ENCODE measurements around the gene ARNT2. TPM values are rescaled to one million over a fixed set of nuclear protein-coding genes. Genes with fewer than 3 reads are reported as not detected.

ARNT2 gene
- total and polyA plus RNA-seq, 2 of the 13 experiments (the other 11 are each of a cell fraction or from before 2014, with no cell fraction given) = 0.69 to 1.7 TPM

GRCh38 chr15:80588801-80589200, 184.6 kb downstream of the ARNT2 start:
- ChIA-PET CTCF (ENCODE audit: low intra/inter-chr PET ratio, low total read pairs) (no interaction called here), POLR2A (no interaction called here)
- DNase-seq (ENCODE audit: low spot score) (peak; percentile 51), FAIRE-seq (no peak), ATAC-seq (no peak)
- H2AFZ ChIP-seq (ENCODE audit: low read length) = no peak overlapping the region
- peaks cover 14% of the 10 kb centered on the region for H3K4me1 ChIP-seq (ENCODE audit: insufficient read depth, low read length)
- BruUV-seq (replicated peaks) = no TSS peak
- no peak overlapping the region for H3K4me2 ChIP-seq (ENCODE audit: low read depth, low read length)
- peak; percentile 62 for TF ChIP-seq BHLHE40 (IDR thresholded peaks at IDR 0.05; ENCODE audit: low read length)
- TF ChIP-seq, protein P1, sequence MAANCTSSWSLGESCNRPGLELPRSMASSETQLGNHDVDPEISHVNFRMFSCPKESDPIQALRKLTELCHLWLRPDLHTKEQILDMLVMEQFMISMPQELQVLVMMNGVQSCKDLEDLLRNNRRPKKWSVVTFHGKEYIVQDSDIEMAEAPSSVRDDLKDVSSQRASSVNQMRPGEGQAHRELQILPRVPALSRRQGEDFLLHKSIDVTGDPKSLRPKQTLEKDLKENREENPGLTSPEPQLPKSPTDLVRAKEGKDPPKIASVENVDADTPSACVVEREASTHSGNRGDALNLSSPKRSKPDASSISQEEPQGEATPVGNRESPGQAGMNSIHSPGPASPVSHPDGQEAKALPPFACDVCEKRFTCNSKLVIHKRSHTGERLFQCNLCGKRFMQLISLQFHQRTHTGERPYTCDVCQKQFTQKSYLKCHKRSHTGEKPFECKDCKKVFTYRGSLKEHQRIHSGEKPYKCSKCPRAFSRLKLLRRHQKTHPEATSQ (CRISPR knock-in tag; IDR thresholded peaks at IDR 0.05; ENCODE audit: borderline replicate concordance) = no peak
- peak; percentile 66 for TF ChIP-seq FOSL2 (CRISPR knock-in tag; IDR thresholded peaks at IDR 0.05)
- H3K4me3 ChIP-seq (replicated peaks in 1 of 3; ENCODE audit: insufficient read depth in 1 of 3, low read depth in 2 of 3, low read length in 3 of 3) = no peak overlapping the region
- no peaks in the 10 kb centered on the region for H3K36me3 ChIP-seq (replicated peaks in 1 of 2; ENCODE audit: control insufficient read depth in 1 of 2, insufficient read depth in 2 of 2, low read length in 2 of 2)
- no peak overlapping the region for H3K9ac ChIP-seq (ENCODE audit: insufficient read depth, low read depth, low read length)
- no peaks in the 10 kb centered on the region for H4K20me1 ChIP-seq (ENCODE audit: insufficient read depth, low read length)
- no peaks in the 10 kb centered on the region for H3K79me2 ChIP-seq (ENCODE audit: insufficient read depth, low read length)
- WGBS (ENCODE audit: low lambda C conversion rate) = 20% methylated on average over 6 of the region's 6 CpGs
- no peaks in the 10 kb centered on the region for H3K9me3 ChIP-seq (ENCODE audit: low read length)
- in situ Hi-C loops (cut with HindIII; ENCODE audit: extremely low pct_ligation_motif_present, low pct_unique_long_range_greater_than_20kb) (no loop called here), intact Hi-C loops (cut with micrococcal nuclease; ENCODE audit: unreplicated experiment) (no loop called here)
- no peaks in the 10 kb centered on the region for H3K27me3 ChIP-seq (ENCODE audit: control insufficient read depth in 1 of 2, insufficient read depth in 2 of 2, low read length in 2 of 2)
- H3K27ac ChIP-seq (ENCODE audit: extremely low read length, insufficient read depth, low read length) = no peak overlapping the region

- H3K4me3 ChIP-seq (replicated peaks in 1 of 3; ENCODE audit: insufficient read depth in 1 of 3, low read depth in 2 of 3, low read length in 3 of 3) = no peak overlapping the region
- in situ Hi-C loops (cut with HindIII; ENCODE audit: extremely low pct_ligation_motif_present, low pct_unique_long_range_greater_than_20kb) (no loop called here), intact Hi-C loops (cut with micrococcal nuclease; ENCODE audit: unreplicated experiment) (no loop called here)
- POLR2A ChIA-PET = no interaction called here
- peaks cover 12% of the 10 kb centered on the region for H3K4me1 ChIP-seq (ENCODE audit: insufficient read depth, low read length)
- FAIRE-seq = no peak
- no peaks in the 10 kb centered on the region for H3K79me2 ChIP-seq (ENCODE audit: insufficient read depth, low read length)
- H3K27ac ChIP-seq (ENCODE audit: extremely low read length, insufficient read depth, low read length) = no peak overlapping the region
- CTCF ChIA-PET (ENCODE audit: low intra/inter-chr PET ratio, low total read pairs) = no interaction called here
- no peaks in the 10 kb centered on the region for H3K9me3 ChIP-seq (ENCODE audit: low read length)
- no peak overlapping the region for H3K4me2 ChIP-seq (ENCODE audit: low read depth, low read length)
- no peak for ATAC-seq
- DNase-seq (ENCODE audit: low spot score) = no peak
- H3K36me3 ChIP-seq (replicated peaks in 1 of 2; ENCODE audit: control insufficient read depth in 1 of 2, insufficient read depth in 2 of 2, low read length in 2 of 2) = no peaks in the 10 kb centered on the region
- H3K27me3 ChIP-seq (ENCODE audit: control insufficient read depth in 1 of 2, insufficient read depth in 2 of 2, low read length in 2 of 2) = no peaks in the 10 kb centered on the region
- no TSS peak for BruUV-seq (replicated peaks)
- H3K9ac ChIP-seq (ENCODE audit: insufficient read depth, low read depth, low read length) = no peak overlapping the region
- no peak overlapping the region for H2AFZ ChIP-seq (ENCODE audit: low read length)
- no peaks in the 10 kb centered on the region for H4K20me1 ChIP-seq (ENCODE audit: insufficient read depth, low read length)
- WGBS (ENCODE audit: low lambda C conversion rate) = 82% methylated on average over 4 of the region's 7 CpGs
- TF ChIP-seq ZNF274 (CRISPR knock-in tag; IDR thresholded peaks at IDR 0.05) = no peak
- TF ChIP-seq KLF16 (CRISPR knock-in tag; IDR thresholded peaks at IDR 0.05) = no peak
- no peak for TF ChIP-seq ZFP36 (IDR thresholded peaks at IDR 0.05; ENCODE audit: borderline replicate concordance, low read depth, low read length, partially characterized antibody)
- TF ChIP-seq, protein P2, sequence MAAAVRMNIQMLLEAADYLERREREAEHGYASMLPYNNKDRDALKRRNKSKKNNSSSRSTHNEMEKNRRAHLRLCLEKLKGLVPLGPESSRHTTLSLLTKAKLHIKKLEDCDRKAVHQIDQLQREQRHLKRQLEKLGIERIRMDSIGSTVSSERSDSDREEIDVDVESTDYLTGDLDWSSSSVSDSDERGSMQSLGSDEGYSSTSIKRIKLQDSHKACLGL (CRISPR knock-in tag; IDR thresholded peaks at IDR 0.05) = no peak
- no peak for TF ChIP-seq ZSCAN25 (CRISPR knock-in tag; IDR thresholded peaks at IDR 0.05)
- TF ChIP-seq ZNF598 (CRISPR knock-in tag; IDR thresholded peaks at IDR 0.05; ENCODE audit: borderline replicate concordance) = no peak
- TF ChIP-seq PBX3 (CRISPR knock-in tag; IDR thresholded peaks at IDR 0.05; ENCODE audit: borderline replicate concordance) = no peak
- TF ChIP-seq, protein P3, sequence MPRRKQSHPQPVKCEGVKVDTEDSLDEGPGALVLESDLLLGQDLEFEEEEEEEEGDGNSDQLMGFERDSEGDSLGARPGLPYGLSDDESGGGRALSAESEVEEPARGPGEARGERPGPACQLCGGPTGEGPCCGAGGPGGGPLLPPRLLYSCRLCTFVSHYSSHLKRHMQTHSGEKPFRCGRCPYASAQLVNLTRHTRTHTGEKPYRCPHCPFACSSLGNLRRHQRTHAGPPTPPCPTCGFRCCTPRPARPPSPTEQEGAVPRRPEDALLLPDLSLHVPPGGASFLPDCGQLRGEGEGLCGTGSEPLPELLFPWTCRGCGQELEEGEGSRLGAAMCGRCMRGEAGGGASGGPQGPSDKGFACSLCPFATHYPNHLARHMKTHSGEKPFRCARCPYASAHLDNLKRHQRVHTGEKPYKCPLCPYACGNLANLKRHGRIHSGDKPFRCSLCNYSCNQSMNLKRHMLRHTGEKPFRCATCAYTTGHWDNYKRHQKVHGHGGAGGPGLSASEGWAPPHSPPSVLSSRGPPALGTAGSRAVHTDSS (CRISPR knock-in tag; conservative IDR thresholded peaks at IDR 0.05) = no peak
- no peak for TF ChIP-seq ERF (CRISPR knock-in tag; IDR thresholded peaks at IDR 0.05)
- TF ChIP-seq ZBTB8A (CRISPR knock-in tag; IDR thresholded peaks at IDR 0.05; ENCODE audit: borderline replicate concordance, low read depth) = no peak
- no peak for TF ChIP-seq ZNF256 (CRISPR knock-in tag; conservative IDR thresholded peaks at IDR 0.05)
- TF ChIP-seq ZBTB42 (CRISPR knock-in tag; IDR thresholded peaks at IDR 0.05) = no peak
These were observed 186.7 kb downstream of the ARNT2 start for GRCh38 chr15:80590761-80591355.

All from HepG2 (cell line).